GM12891 (cell line): ENCODE data around the gene MYL11.

Experiments used
- DNase-seq: peaks from one replicate; pipeline ENCODE4 v3.0.0; 2011; ENCODE audit warnings: low spot score; ENCODE audit not compliant: insufficient read length
- FAIRE-seq: peaks from 2 replicates; lab custom pipeline; 2011; peaks lifted over from hg19 to GRCh38; lab: Jason Lieb, UNC
- PAX5 ChIP-seq: IDR thresholded peaks from 2 replicates; pipeline ENCODE4 v1.6.1; 2011; ENCODE audit warnings: low read length, moderate library complexity, mild to moderate bottlenecking; ENCODE audit not compliant: insufficient read depth, severe bottlenecking
- POLR2A ChIP-seq: IDR thresholded peaks from 2 replicates; pipeline ENCODE4 v1.6.1; 2011; ENCODE audit warnings: low read depth, low read length, control low read depth
- POLR2AphosphoS5 ChIP-seq: IDR thresholded peaks from 2 replicates; pipeline ENCODE4 v1.6.1; 2011; ENCODE audit warnings: low read depth, low read length, control low read depth
- POU2F2 ChIP-seq: IDR thresholded peaks from 2 replicates; pipeline ENCODE4 v1.6.1; 2011; ENCODE audit warnings: low read depth, mild to moderate bottlenecking, control low read depth, low read length, moderate library complexity
- SPI1 ChIP-seq: IDR thresholded peaks from 2 replicates; pipeline ENCODE4 v1.6.1; 2011; ENCODE audit warnings: low read depth, low read length, control low read depth
- TAF1 ChIP-seq: IDR thresholded peaks from 2 replicates; pipeline ENCODE4 v1.6.1; 2011; ENCODE audit warnings: low read depth, low read length, control low read depth

The MYL11 gene

DNA sequence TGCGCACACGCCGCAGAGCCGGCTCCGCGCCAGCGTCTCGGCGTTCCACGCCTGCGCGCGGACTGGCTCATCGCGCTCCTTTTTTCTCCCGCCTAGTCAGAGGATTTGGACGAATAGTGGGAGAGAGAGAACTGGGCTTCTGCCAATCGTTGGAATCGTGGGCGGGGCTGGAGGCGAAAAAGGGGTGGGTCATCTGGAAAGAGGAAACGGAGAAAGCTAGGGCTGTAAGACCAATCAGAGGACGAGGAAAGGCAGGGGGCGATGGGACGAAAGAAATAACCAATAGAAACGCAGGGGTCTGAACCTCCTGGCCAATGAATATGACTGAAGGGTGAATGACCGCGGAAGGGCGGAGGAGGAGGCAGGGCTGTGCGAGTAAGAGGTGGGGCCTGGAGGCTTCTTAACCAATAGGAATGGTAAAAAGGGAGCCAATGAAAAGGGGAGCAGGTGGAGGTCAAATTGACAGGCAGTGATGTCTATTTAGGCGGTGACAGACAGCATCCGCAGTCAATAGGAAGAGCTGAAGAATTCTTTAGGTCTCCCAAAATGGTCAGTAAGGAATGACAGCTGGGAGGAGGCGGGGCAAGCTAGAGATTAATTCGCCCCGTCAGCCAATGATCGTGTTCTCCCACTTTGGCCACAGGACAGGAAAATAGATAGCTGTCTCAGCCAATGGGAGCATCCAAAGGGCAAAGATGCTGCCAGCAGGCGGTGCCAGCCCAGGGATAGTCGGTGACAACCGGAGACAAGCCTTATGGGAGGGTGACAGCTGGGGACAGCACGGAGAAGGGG, 4.0 kb upstream of the MYL11 start, which contains the start of gene TBC1D10B:
Gene TBC1D10B, minus strand, starts transcription at position 39 of the 792 bp plus-strand sequence. CDS start 311 bp downstream, outside the sequence.
- DNase-seq (peak; percentile 92), FAIRE-seq (peak; percentile 99)

DNA sequence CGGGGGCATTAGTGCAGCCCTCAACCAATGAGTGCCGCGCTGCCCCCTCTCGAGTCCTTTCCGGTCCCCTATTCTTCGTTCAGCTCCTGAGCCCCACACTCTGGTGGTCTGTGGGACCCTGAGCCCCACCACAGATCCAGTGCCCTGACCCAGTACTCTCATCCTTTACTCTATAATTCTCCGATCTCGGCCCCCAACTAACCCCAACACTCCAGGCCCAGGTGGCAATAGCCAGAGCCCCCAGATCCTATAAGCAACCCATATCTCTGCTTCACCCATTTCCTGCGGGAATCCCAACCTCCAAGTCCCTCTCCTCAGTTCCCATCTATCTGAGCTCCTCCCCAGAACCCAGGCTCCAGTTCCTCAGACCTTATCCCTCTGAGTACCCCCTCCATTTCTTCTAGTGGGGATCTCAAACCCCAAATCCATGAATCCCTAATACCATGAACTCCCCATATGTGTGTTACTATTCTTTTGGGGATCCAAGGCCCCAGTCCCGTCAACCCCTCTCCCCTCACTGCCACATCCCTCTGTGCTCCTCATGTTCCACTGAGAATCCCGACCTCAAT, 3.3 kb upstream of the MYL11 start:
- FAIRE-seq (peak; percentile 45), DNase-seq (no peak)

More for the DNA sequence above, 4.0 kb upstream of the MYL11 start, which contains the start of gene TBC1D10B:
- TF ChIP-seq SPI1, result peak; percentile 85
- no peak for TF ChIP-seq POLR2AphosphoS5
- TF ChIP-seq POU2F2, result 0 out of 2 replicates have a peak, but pooled peaks have one; percentile 13

DNA sequence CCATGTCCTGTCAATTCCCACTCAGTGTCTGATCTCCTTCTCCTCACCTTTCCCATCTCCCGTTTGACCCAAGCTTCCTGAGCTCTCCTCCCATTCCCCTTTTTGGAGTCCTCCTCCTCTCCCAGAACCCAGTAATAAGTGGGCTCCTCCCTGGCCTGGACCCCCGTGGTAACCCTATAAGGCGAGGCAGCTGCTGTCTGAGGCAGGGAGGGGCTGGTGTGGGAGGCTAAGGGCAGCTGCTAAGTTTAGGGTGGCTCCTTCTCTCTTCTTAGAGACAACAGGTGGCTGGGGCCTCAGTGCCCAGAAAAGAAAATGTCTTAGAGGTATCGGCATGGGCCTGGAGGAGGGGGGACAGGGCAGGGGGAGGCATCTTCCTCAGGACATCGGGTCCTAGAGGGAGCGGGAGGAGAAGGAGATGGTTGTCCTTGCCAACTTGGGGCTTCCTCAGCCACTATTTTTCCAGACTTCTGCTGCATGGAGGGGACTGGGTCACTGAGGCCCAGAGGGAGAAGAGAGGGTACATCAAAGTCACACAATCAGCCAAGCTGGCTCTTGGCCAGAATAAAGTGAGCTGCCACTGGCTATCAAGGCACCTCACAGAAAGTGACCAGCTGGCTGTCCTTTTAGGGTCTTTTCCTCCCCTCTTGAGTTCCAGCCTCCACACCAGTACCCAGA, 2.4 kb upstream of the MYL11 start:
- DNase-seq (no peak), FAIRE-seq (no peak)

More for the DNA sequence above, 3.3 kb upstream of the MYL11 start:
- 0 out of 2 replicates have a peak, but pooled peaks have one; percentile 24 for TF ChIP-seq POLR2A
- TF ChIP-seq POU2F2, result no peak

DNA sequence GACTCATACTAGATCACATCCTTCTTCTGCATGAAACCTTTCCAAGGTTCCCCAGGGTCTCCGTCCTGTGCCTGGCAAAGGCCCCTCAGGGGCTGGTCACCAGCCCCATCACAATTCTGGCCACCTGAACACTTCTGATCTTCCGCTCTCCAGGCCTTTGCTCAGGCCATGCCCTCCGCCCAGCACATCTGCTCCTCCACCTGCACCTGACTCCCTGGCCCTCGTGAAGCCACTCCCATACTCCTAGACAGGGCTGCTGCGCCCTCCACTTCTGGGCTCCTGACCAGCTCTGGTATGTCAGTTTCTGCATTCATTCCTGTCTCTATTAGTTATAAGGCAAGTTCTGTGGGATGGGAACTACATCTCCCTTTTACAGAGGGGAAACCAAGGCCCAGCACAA, 1.9 kb upstream of the MYL11 start:
- TF ChIP-seq POLR2AphosphoS5 (no peak), POU2F2 (no peak), PAX5 (no peak), SPI1 (no peak), TAF1 (no peak), POLR2A (no peak)
- FAIRE-seq (no peak), DNase-seq (no peak)

More for the DNA sequence above, 2.4 kb upstream of the MYL11 start:
- TF ChIP-seq SPI1 (no peak), POLR2A (no peak), PAX5 (no peak), POU2F2 (no peak), TAF1 (no peak), POLR2AphosphoS5 (no peak)

DNA sequence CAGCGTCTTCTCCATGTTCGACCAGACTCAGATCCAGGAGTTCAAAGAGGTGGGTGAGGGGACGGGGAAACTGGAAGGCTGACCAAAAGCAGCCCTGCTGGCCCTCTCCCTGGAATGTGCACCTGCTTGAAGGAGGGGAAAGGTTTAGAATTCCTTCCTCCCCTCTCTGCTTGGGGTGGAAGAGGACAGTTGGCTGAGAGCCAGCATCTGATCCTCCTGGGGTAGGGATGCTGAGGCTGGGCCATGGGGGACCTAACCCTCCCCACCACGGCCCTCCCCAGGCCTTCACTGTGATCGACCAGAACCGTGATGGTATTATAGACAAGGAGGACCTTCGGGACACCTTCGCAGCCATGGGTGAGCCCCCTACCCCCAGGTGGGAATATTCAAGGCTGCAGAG, 1.3 kb downstream of the MYL11 start:
- no peak for FAIRE-seq
- DNase-seq, result no peak
- TF ChIP-seq POLR2AphosphoS5, result no peak
- no peak for TF ChIP-seq POLR2A
- no peak for TF ChIP-seq SPI1
- no peak for TF ChIP-seq PAX5
- TF ChIP-seq TAF1, result no peak
- TF ChIP-seq POU2F2, result no peak

DNA sequence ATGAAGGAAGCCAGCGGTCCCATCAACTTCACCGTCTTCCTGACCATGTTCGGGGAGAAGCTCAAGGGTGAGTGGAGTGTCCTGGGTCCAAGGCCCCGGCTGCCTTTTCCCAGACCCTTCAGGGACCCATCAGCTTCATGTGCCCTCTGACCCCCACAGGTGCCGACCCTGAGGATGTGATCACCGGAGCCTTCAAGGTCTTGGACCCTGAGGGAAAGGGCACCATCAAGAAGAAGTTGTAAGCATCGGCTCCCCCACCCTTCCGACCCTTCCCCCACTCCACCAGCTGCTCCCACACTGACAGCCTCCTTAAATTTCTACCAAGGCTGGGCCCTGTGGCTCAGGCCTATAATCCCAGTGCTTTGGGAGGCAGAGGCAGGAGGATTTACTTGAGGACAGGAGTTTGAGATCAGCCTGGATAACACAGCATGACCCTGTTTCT, 1.9 kb downstream of the MYL11 start:
- no peak for FAIRE-seq
- TF ChIP-seq SPI1 (no peak), PAX5 (no peak), POLR2AphosphoS5 (no peak), POU2F2 (no peak), TAF1 (no peak), POLR2A (no peak)

DNA sequence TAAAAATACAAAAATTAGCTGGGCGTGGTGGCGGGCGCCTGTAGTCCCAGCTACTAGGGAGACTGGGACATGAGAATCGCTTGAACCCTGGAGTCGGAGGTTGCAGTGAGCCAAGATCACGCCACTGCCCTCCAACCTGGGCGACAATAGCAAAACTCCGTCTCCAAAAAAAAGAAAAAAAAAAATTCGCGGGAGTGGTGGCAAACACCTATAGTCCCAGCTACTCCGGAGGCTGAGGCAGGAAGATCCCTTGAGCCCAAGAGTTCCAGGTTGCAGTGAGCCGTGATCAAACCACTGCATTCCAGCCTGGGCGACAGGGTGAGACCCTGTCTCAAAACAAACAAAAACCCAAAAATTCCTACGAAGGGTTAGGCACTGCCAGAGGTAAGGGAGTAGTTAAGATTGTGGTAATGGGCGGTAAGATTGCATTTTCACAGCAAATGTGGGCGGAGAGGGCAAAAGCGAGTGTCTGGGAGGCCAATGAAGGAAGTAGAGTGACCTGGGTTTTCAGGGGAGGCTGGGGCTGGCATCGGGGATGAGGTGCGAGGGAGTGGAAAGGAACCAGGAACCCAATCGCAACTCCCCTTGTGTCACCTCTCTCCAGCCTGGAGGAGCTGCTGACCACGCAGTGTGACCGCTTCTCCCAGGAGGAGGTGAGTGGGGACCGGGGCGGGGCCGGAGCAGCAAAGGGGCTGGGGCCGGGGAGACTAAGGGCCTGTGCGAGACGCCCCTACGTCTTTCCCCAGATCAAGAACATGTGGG, 2.6 kb downstream of the MYL11 start:
- no peak for TF ChIP-seq POU2F2
- TF ChIP-seq TAF1, result no peak
- no peak for TF ChIP-seq PAX5
- TF ChIP-seq POLR2A, result no peak
- FAIRE-seq (no peak), DNase-seq (no peak)

More for the DNA sequence above, 1.9 kb downstream of the MYL11 start:
- DNase-seq, result no peak

DNA sequence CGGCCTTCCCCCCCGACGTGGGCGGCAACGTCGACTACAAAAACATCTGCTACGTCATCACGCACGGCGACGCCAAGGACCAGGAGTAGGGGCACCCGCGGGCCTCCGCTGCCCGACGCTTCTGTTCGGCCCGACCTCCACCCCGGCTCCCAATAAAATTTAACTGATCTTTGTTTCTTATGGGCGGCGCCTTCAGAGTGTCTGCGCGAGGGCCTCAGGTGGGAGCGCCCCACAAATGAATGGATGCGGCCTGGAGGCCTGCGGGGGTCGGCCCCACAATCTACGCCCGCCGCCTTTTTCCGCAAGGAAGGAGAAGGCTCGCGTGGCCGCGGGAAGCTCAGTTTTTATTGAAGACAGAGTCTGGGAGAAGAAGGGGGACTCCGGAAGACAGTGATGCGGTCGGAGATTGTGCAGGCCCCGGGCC, 3.2 kb downstream of the MYL11 start:
- TF ChIP-seq POLR2AphosphoS5, result no peak
- no peak for TF ChIP-seq PAX5
- peak; percentile 55 for TF ChIP-seq POLR2A
- no peak for TF ChIP-seq POU2F2
- no peak; the same call in 1 of the 2 replicates for TF ChIP-seq TAF1
- TF ChIP-seq SPI1, result 0 out of 2 replicates have a peak, but pooled peaks have one; percentile 16
- DNase-seq (peak; percentile 65), FAIRE-seq (no peak)
